Testis (tissue), 3 donors: ENCODE data around the gene SPC25. TPM values are rescaled to one million over a fixed set of nuclear protein-coding genes. Genes with fewer than 3 reads are reported as not detected.

Experiments
- DNase-seq: peaks from one replicate; pipeline ENCODE4 v3.0.0-alpha.2; 2019
- H3K27ac ChIP-seq, 2 donors: fragments of 200-600 bp; sonication (generic); one replicate each; pipeline ENCODE4 v1.5.1; 2019
- H3K27me3 ChIP-seq: fragments of 200-600 bp; sonication (generic); one replicate; pipeline ENCODE4 v1.5.1; 2019
- H3K36me3 ChIP-seq: fragments of 200-600 bp; sonication (generic); one replicate; pipeline ENCODE4 v1.5.1; 2017; ENCODE audit warnings: low read depth; ENCODE audit errors: missing control alignments
- H3K4me1 ChIP-seq: fragments of 200-600 bp; sonication (generic); one replicate; pipeline ENCODE4 v1.5.1; 2019
- H3K4me3 ChIP-seq, 2 donors: fragments of 200-600 bp; sonication (generic); one replicate each; pipeline ENCODE4 v1.5.1; 2017 to 2019
- H3K9me3 ChIP-seq: fragments of 200-600 bp; sonication (generic); one replicate; pipeline ENCODE4 v1.5.1; 2017
- POLR2A ChIP-seq: fragments of 450-650 bp; IDR thresholded peaks from one replicate; pipeline ENCODE4 v1.6.1; 2017; ENCODE audit warnings: antibody characterized with exemption, mild to moderate bottlenecking, moderate library complexity
- WGBS, 2 donors: methylation state at CpG; one replicate each; pipeline ENCODE4 v1.1.5; 2018; 5-methylcytosine and 5-hydroxymethylcytosine counted together
- intact Hi-C: fragments of 100-400 bp; cut with DNase I; formaldehyde crosslinking; loops from one replicate; pipeline ENCODE4 v1.15.1; 2023; ENCODE audit warnings: low total_unique reads
- polyA plus RNA-seq: library from polyadenylated mRNA; stranded (reverse); fragments of 350-450 nt; fragmentation: Illumina TruSeq; extraction: RNeasy Lipid Tissue Mini Kit (QIAGEN cat#74804); gene quantifications from one replicate; pipeline ENCODE4 v1.2.3, GENCODE V29; 2014; ENCODE audit warnings: low read depth, low replicate concordance; ENCODE audit not compliant: insufficient read depth
- total RNA-seq, 2 donors: library from RNA; depleted of rRNA; stranded (reverse); fragments of >200 nt; gene quantifications; one replicate each; pipeline ENCODE4 v1.2.3, GENCODE V29; 2016
- TF ChIP-seq, protein P1 (sequence below), 3 experiments: fragments of 450-650 bp in 2 of 3; fragments of 200-600 bp in 1 of 3; sonication (generic) in 1 of 3; IDR thresholded peaks; one replicate each; pipeline ENCODE4 v1.5.1; 2016 to 2019; ENCODE audit warnings: antibody characterized with exemption in 3 of 3, mild to moderate bottlenecking in 2 of 3, moderate library complexity in 1 of 3

SPC25 gene
- total and polyA plus RNA-seq, 3 donors from 2014 or later, result 0.99 to 7.3 (median 3.7) TPM

DNA sequence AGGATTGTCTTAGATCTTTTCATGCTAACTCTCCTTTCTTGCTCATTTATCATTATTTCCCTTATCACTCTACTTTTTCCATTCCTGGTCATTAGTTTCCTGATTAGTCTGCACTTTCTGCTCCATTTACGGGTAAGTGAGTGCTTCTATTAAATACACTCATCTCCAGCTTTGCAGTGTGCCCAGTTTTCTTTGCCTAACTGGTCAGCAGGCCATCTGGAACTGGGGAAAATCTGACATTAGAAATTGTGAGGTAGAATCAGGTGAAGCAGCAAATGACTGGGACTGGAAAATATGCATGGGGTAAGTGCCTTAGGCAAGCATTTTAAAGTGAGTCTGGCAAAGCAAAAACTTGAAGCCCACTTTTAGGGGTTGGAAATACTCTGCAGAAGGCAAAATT lies 40.0 kb upstream of the SPC25 start:
- DNase-seq, result no peak
- 77 to 83% methylated on average over 1 of the region's 1 CpG for WGBS, 2 donors
- Histone ChIP-seq H3K4me3 (no peak overlapping the region), H3K27ac (no peak overlapping the region), H3K9me3 (no peaks in the 10 kb centered on the region), H3K4me1 (no peaks in the 10 kb centered on the region), H3K27me3 (no peaks in the 10 kb centered on the region), H3K36me3 (no peaks in the 10 kb centered on the region)
- TF ChIP-seq, protein P1, sequence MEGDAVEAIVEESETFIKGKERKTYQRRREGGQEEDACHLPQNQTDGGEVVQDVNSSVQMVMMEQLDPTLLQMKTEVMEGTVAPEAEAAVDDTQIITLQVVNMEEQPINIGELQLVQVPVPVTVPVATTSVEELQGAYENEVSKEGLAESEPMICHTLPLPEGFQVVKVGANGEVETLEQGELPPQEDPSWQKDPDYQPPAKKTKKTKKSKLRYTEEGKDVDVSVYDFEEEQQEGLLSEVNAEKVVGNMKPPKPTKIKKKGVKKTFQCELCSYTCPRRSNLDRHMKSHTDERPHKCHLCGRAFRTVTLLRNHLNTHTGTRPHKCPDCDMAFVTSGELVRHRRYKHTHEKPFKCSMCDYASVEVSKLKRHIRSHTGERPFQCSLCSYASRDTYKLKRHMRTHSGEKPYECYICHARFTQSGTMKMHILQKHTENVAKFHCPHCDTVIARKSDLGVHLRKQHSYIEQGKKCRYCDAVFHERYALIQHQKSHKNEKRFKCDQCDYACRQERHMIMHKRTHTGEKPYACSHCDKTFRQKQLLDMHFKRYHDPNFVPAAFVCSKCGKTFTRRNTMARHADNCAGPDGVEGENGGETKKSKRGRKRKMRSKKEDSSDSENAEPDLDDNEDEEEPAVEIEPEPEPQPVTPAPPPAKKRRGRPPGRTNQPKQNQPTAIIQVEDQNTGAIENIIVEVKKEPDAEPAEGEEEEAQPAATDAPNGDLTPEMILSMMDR (IDR thresholded peaks at IDR 0.05), result no peak
- TF ChIP-seq POLR2A, result no peak
- intact Hi-C loops, result no loop called here

DNA sequence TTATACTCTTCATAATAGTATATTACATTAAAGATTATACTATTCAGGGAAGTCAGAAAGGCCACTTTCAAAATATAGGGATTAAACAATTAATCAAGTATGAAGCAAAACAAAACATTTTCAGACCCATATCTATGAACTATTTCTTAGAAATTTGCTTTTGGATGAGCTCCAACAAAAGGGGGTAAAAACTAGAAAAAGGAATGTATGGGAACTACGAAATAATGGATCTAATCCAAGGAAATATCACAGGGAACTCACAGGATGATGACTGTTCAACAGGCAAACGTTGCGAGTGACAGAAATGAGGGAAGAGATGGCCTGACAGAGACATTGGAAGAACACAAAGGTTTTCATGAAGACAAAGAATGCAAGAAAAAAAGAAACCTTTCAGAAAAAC lies 38.8 kb upstream of the SPC25 start:
- TF ChIP-seq POLR2A, result no peak
- TF ChIP-seq, protein P1 (IDR thresholded peaks at IDR 0.05), result no peak
- Histone ChIP-seq H3K27ac (no peak overlapping the region), H3K9me3 (no peaks in the 10 kb centered on the region), H3K36me3 (no peaks in the 10 kb centered on the region), H3K27me3 (no peaks in the 10 kb centered on the region), H3K4me1 (no peaks in the 10 kb centered on the region), H3K4me3 (no peak overlapping the region)
- intact Hi-C loops, result loop anchor here (10.0 kb wide), 2 partner anchors 154 to 584 kb away; no protein-coding TSS in a partner anchor
- DNase-seq, result no peak
- 66 to 76% methylated on average over 3 of the region's 3 CpGs for WGBS, 2 donors

DNA sequence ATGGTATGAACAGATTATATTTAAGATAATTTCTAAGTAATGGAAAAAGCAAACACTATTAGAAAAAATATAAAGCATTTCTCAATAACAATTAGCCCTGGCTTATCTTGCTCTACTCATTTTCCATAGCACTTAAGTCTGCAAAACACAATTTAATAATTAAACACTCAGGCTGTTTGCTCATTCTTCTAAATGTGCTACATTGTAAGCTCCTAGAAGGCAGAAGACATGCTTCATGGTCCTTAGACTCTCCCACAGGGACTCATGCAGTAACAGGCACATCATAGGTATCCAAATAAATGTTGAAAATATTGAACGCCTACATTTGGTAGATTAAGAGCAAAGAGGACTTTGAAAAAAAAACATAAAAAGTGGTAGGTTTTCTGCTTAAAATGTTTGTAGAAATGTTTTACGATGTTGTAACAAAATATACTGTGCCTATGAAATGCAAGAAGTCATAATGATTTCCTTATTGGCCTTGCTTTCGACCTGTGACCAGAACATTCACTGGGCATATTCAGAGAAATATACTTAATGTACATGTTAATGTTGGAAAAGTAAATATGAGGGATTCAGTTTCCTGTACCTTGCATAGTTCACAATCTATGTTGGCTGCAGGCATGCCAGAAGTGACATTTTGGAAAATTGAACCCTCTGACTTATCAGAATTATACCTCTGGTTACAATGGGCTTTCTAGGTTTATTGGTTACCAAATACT lies 38.0 kb upstream of the SPC25 start:
- Histone ChIP-seq H3K36me3 (no peaks in the 10 kb centered on the region), H3K4me3 (no peak overlapping the region), H3K4me1 (no peaks in the 10 kb centered on the region), H3K27ac (no peak overlapping the region), H3K9me3 (no peaks in the 10 kb centered on the region), H3K27me3 (no peaks in the 10 kb centered on the region)
- TF ChIP-seq, protein P1 (IDR thresholded peaks at IDR 0.05), result no peak
- no peak for TF ChIP-seq POLR2A
- no peak for DNase-seq
- WGBS, 2 donors, result 79 to 94% methylated on average over 3 of the region's 3 CpGs
- intact Hi-C loops, result loop anchor here (10.0 kb wide), 2 partner anchors 153 to 583 kb away; no protein-coding TSS in a partner anchor

DNA sequence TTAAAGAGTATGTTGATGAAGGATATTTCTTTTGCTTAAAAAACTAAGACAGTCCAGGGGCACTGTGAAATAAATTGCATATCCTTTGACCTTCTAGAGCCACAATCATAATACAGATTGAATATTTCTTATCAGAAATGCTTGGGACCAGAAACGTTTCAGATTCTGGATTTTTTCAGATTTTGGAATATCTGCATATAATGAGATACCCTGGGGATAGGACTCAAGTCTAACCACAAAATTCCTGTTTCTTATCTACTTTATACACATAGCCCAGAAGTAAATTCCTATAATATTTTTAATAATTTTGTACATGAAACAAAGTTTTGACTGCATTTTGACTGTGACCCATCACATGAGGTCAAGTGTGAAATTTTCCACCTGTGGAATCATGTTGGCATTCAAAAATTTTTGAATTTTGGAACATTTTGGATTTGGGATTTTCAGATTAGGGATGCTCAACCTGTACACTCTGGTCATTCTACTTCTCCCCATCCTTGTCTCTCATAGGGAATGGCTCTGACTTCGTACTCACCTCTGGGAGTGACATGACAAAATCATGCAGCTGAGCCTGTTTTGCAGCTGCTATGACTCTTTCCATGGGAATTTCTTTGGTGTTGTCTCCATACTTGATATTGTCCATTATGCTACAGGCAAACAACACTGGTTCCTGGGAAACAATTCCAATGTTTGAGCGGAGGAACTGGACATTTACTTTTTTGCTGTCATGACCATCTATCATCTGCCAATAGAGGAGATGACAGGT lies 36.6 kb upstream of the SPC25 start:
- Histone ChIP-seq H3K4me3 (no peak overlapping the region), H3K9me3 (no peaks in the 10 kb centered on the region), H3K27me3 (no peaks in the 10 kb centered on the region), H3K36me3 (no peaks in the 10 kb centered on the region), H3K27ac (no peak overlapping the region), H3K4me1 (no peaks in the 10 kb centered on the region)
- intact Hi-C loops, result loop anchor here (10.0 kb wide), 2 partner anchors 152 to 582 kb away; no protein-coding TSS in a partner anchor
- TF ChIP-seq, protein P1 (IDR thresholded peaks at IDR 0.05), result no peak
- TF ChIP-seq POLR2A, result no peak
- no peak for DNase-seq
- WGBS, 2 donors, result 72 to 77% methylated on average over 3 of the region's 3 CpGs
